Measurements from ENCODE around the gene SPRR2B. TPM values are rescaled to one million over a fixed set of nuclear protein-coding genes. Genes with fewer than 3 reads are reported as not detected.

SPRR2B gene
- total and polyA plus RNA-seq, 9 of the 15 experiments (the other 6 are each of a cell fraction or from before 2014, with no cell fraction given), result not detected

DNA sequence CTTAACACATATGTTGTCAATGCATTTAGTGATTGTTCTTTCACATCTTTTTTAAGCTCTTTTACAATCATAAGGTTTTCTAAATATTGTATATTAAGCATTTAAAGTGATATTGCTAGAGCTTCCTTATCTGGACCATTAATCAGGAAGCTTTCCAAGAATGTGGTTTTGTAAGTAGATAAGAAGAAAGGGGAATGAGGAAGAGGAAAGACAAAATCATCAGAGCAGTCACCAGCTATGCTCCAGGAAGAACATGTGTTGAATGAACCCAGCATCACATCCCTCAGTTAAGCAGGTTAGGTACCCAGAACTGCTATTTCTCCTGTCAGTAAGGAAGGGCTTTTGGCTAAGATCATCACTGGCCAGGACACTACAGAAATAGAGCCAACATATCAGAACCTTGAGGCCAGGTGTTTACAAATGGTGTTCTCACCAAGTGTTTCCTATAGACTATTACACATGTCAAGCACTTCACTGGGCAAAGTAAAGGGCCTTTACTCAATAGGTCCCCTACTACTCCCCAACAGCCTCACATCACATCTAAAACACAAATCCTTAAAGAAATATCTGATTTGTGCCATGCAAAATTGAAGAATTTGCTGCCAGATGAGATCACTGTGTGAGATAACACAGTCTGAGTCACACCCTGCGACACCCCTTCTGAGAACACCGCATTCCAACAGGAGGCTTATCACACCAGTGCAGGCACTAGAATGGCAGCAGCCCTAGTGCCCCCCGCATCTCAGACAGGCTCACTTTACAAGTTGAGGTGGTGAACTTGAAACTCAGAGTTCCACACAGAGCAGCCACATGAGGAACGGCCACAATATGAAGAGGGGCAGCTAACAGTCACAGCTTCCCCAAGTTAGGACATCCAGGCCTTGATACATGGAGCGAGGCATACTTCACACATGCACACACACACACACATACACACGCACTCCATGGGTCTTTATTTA, 12.3 kb downstream of the SPRR2B start (continued):
- no peak for TF ChIP-seq MCM3 (IDR thresholded peaks at IDR 0.05)
- TF ChIP-seq, protein P1, sequence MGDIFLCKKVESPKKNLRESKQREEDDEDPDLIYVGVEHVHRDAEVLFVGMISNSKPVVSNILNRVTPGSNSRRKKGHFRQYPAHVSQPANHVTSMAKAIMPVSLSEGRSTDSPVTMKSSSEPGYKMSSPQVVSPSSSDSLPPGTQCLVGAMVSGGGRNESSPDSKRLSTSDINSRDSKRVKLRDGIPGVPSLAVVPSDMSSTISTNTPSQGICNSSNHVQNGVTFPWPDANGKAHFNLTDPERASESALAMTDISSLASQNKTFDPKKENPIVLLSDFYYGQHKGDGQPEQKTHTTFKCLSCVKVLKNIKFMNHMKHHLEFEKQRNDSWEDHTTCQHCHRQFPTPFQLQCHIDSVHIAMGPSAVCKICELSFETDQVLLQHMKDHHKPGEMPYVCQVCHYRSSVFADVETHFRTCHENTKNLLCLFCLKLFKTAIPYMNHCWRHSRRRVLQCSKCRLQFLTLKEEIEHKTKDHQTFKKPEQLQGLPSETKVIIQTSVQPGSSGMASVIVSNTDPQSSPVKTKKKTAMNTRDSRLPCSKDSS (IDR thresholded peaks at IDR 0.05; ENCODE audit: low read depth, partially characterized antibody), result no peak
- no peak for TF ChIP-seq DACH1 (IDR thresholded peaks at IDR 0.05; ENCODE audit: partially characterized antibody)
- no peak for TF ChIP-seq ZNF77 (CRISPR knock-in tag; IDR thresholded peaks at IDR 0.05)
- 0 out of 2 replicates have a peak, but pooled peaks have one; percentile 52 for TF ChIP-seq TEAD2 (tag; IDR thresholded peaks at IDR 0.05)
- TF ChIP-seq, protein P2, sequence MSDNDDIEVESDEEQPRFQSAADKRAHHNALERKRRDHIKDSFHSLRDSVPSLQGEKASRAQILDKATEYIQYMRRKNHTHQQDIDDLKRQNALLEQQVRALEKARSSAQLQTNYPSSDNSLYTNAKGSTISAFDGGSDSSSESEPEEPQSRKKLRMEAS (CRISPR knock-in tag; IDR thresholded peaks at IDR 0.05), result no peak
- TF ChIP-seq STAT5A (IDR thresholded peaks at IDR 0.05; ENCODE audit: borderline replicate concordance, low read length), result peak; percentile 90
- peak; percentile 50 for TF ChIP-seq HDAC3 (IDR thresholded peaks at IDR 0.05; ENCODE audit: borderline replicate concordance, partially characterized antibody)
- TF ChIP-seq SPI1 (IDR thresholded peaks at IDR 0.05; ENCODE audit: borderline replicate concordance, low read depth, low read length), result peak; percentile 56; the same call in 1 of the 2 replicates
- TF ChIP-seq YY1 (IDR thresholded peaks at IDR 0.05; ENCODE audit: borderline replicate concordance in 1 of 3, control insufficient read depth in 1 of 3, extremely low read depth in 1 of 3, insufficient read depth in 3 of 3, insufficient read length in 1 of 3, insufficient replicate concordance in 2 of 3, low read depth in 1 of 3, low read length in 2 of 3), result peak in 1 of 3 experiments; percentile 64
- peak; percentile 62 for TF ChIP-seq EHMT2 (IDR thresholded peaks at IDR 0.05)
- peak; percentile 85 for TF ChIP-seq POLR2AphosphoS5 (IDR thresholded peaks at IDR 0.05; ENCODE audit: control insufficient read depth, insufficient read depth, low read depth, low read length)
- TF ChIP-seq SP2 (IDR thresholded peaks at IDR 0.05; ENCODE audit: extremely low read depth, low read depth, low read length, poor library complexity, severe bottlenecking), result no peak
- TF ChIP-seq CXXC5 (CRISPR knock-in tag; IDR thresholded peaks at IDR 0.05), result peak; percentile 82
- peak; percentile 86; the same call in 1 of the 2 replicates for TF ChIP-seq LARP7 (IDR thresholded peaks at IDR 0.05)
- TF ChIP-seq MEIS2 (IDR thresholded peaks at IDR 0.05; ENCODE audit: partially characterized antibody), result peak; percentile 68
- TF ChIP-seq PHB2 (IDR thresholded peaks at IDR 0.05; ENCODE audit: low read depth), result peak; percentile 74
- peak; percentile 38 for TF ChIP-seq GATA2 (CRISPR knock-in tag; IDR thresholded peaks at IDR 0.05)
- TF ChIP-seq, protein P3, sequence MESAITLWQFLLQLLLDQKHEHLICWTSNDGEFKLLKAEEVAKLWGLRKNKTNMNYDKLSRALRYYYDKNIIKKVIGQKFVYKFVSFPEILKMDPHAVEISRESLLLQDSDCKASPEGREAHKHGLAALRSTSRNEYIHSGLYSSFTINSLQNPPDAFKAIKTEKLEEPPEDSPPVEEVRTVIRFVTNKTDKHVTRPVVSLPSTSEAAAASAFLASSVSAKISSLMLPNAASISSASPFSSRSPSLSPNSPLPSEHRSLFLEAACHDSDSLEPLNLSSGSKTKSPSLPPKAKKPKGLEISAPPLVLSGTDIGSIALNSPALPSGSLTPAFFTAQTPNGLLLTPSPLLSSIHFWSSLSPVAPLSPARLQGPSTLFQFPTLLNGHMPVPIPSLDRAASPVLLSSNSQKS (CRISPR knock-in tag; IDR thresholded peaks at IDR 0.05), result no peak
- TF ChIP-seq CCNT2 (IDR thresholded peaks at IDR 0.05; ENCODE audit: borderline replicate concordance, extremely low read depth, insufficient read length, low read depth, low read length), result peak; percentile 86
- TF ChIP-seq NFATC3 (IDR thresholded peaks at IDR 0.05), result no peak
- TF ChIP-seq, protein P4, sequence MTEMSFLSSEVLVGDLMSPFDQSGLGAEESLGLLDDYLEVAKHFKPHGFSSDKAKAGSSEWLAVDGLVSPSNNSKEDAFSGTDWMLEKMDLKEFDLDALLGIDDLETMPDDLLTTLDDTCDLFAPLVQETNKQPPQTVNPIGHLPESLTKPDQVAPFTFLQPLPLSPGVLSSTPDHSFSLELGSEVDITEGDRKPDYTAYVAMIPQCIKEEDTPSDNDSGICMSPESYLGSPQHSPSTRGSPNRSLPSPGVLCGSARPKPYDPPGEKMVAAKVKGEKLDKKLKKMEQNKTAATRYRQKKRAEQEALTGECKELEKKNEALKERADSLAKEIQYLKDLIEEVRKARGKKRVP (CRISPR knock-in tag; IDR thresholded peaks at IDR 0.05), result 0 out of 2 replicates have a peak, but pooled peaks have one; percentile 54
